NCI-H69 (cell line): ENCODE results near the gene TEX19.
"Not testable (repeated sequence)": the region's sequence is repeated elsewhere in the genome, so short reads cannot be mapped to it uniquely, and the experiment has no call there.

Experiments used
- DNase-seq: peaks from one replicate; lab custom pipeline; 2025; lab: John Stamatoyannopoulos, UW

Gene TEX19

DNA sequence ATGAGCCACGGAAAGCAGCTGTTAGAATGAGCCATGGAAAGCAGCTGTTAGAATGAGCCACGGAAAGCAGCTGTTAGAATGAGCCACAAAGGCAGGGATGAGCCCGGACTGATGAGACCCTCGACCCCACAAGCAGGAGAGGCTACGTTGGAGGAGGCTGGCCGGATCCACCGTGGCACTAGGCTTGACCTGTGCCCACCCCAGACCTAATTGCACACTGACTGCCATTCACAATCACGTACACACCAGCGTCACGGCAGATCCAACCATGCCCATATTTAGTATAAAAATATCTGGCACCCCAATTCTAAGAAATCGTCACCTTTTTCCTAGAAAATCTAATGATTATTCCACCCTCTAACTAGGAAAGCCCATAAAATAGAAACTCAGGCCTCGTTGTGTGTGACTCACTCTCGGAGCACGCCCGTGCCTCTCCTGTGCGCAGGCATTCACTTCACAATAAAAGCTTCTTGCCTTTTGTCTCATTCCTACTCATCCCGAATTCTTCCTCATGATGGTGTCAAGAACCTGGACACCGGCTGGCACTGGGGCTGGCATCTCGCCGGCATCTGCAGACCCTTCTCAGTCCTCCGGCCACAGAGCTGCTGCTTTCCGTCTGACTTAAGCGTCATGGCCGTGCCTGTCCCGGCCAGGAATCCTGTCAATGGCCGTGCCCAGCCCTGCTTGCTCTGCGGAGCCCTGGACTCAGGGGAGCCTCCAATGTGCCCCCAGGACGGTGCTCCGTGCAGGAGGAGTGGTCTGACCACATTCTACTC lies 20.0 kb upstream of the TEX19 start:
- peak; percentile 60 for DNase-seq

DNA sequence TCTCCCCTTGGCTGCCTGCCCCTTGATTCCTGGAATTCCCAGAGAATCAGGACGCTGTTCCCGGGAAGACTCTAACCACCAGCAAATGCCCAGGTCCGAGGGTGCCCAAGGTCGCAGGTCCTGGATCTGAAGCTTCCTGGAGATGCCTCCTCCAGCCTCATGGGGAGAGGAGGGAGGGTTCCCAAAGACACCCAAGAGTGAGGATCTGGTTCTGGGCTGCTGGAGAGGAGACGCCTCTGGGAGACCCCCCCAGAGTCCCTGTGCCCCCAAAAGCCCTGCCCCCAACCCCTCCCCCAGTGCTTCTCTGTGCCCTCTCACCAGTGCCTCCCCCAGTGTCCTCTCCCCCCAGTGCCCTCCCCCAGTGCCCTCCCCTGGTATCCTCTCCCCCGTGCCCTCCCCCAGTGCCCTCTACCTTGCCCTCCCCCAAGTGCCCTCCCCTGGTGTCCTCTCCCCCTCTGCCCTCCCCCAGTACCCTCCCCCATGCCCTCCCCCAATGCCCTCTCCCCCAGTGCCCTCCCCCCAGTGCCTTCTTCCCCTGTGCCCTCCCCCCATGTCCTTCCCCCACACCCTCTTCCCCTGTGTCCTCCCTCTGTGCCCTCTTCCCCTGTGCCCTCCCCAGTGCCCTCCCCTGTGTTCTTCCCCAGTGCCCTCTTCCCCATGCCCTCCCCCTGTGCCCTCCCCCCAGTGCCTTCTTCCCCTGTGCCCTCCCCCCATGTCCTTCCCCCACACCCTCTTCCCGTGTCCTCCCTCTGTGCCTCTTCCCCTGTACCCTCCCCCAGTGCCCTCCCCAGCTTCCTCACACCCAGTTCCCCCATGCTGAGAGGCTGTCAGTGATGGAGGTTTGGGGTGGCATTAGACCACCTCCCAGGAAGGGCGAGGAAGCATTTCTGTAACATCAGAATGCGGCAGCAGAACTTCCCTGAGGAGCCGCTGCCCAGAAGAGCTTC lies 19.1 kb upstream of the TEX19 start:
- DNase-seq, result no peak

DNA sequence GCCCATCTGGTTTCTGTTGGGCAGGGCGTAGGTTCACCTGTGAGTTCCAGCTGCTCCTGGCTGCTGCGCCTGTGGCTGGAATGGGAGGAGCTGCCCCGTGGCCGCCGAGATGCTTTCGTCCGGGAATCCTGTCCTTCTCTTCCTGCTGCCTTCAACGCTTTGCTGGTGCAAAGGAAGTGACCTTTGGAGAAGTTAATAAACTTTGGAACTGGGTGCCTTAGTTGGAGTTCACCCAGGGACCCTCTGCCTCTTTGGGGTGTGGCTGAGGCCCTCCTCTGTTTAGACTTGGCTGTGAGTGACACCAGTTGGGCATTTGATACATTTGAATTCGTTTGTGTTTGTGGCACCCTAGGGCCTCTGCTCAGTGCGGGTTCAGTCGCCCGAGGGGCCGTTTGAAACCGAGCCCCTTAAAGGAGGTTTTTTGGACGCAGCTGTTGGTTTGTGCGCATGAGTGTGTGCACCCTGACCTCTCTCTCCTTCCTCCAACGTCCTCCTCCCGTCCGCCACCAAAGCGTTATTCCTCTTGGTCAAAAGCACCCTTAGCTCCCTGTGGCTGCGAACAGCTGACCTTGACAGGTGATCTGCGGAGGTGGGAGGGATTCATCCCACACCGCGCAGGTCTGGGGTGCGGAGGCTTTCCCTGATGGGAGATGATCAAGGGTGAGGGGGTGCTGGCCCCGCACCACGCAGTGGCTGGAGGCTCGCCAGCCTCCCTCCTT lies 16.5 kb upstream of the TEX19 start:
- DNase-seq, result no peak

DNA sequence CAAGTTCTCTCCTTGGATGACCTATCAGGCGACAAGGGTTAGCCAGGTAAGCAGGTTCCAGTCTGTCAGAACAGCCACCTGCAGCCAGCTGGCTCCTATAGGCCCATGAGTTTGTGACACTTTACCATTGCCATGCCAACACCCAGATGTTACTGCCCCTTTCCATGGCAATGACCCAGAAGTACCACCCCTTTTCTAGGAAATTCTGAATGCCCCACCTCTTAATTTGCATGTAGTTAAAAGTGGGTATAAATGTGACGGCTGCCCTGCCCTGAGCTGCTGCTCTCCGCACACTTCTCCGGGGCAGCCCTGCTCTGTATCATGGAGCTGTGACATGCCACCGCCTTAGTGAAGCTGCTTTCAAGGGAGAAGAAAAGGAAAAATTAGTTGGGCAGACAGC lies 15.5 kb upstream of the TEX19 start:
- DNase-seq, result no peak

DNA sequence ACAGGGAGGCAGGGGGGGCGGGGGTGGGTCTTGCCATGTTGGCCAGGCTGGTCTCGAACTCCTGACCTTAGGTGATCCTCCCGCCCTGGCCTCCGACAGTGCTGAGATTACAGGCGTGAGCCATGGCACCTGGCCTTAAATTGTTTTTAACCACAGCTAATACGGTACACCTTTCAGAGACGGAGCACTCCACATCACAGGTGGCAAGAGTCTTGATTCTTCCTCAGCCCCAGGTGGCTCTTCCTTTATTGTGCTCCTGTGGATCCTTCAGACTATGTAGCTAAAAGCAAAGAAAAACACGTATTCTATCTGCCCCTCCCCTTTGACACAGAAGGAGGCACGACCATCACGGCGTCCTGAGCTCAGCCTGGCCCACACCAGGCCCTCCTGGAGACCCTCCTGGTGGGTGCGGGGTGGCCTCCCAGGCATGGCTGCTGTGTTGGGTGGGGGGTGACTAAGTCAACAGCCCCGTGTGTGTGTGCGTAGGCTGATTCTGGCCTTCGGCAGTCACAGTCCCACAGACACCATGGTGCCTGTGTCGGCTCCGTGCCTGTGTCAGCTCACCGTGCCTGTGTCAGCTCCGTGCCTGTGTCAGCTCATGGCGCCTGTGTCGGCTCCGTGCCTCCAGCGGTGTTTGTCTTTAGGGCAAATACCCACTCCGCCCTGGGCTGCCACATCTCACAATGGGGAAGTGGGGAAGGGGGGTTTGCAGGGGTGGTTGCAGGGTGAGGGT lies 14.7 kb upstream of the TEX19 start:
- no peak for DNase-seq

DNA sequence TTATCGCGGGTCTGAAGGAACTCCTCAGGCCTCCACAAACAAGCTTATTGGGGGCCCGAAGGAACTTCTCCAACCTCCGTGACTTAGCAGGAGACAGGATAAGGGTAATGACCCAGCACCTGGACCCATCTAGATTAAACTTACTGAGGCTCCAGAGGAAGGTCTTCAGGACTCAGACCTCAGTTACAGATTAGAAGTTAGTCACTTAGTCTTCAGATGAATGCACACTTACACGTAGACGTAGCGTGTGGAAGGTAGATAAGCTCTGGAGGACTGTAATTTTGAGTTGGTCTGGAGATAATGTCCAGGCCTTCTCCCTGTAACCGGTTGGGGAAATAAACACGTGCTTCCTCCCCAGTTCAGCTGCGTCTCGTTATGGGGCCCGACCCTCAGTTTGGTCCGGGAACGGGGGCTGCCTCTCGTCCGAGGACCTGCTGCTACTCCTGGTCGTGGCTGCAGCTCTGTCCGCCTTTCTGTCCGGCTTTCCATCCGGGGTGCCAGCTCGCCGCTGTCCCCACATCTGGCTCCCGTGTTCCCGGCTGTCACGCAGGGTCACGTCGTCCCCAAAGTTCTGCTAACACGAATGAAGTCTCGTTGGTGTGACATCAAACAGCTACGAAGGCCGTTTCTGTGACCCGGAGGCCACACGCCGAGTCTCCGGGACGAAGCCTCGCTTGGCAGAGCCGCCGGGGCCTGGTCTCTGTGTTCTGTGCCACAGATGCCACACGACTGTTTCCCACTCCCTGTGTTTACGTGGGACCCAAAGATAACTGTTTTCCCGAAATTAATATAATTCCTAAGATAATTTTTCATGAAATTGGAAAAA lies 13.7 kb upstream of the TEX19 start:
- no peak for DNase-seq

DNA sequence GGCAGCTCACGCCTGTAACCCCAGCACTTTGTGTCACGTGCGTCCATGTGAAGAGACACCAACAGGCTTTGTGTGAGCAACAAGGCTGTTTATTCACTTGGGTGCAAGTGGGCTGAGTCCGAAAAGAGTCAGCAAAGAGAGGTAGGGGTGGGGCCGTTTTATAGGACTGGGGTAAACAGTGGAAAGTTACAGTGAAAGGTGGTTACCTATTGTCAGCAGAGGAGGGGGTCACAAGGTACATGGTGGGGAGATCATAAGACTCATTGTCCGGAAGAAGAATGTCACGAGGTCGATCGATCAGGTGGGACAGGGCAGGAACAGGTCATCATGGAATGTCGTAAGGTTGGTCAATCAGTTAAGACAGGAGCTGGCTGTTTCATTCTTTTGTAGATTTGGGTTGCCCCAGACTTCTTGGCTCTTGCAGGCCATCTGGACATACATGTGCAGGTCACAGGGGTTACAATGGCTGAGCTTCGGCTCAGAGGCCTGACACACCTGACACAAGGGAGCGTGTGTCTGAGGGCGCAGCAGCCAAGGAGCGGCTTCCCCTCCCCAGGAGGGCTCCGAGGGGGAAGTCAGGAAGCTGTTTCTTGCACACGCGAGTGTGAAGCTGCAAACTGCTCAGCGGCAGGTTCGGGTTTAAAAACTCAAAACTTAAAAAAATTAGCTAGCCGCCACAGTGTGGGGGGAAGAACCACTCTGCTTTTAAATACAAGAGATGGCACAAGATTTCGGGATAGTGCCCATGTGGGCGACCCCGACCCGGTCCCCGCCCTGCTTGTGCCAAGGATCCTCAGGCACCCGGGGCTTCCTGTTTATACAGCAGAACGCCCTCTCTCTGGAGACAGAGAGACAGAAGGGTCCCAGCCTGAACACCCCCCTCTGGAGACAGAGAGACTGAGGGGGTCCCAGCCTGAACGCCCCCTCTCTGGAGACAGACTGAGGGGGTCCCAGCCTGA lies 12.4 kb upstream of the TEX19 start:
- DNase-seq, result no peak

DNA sequence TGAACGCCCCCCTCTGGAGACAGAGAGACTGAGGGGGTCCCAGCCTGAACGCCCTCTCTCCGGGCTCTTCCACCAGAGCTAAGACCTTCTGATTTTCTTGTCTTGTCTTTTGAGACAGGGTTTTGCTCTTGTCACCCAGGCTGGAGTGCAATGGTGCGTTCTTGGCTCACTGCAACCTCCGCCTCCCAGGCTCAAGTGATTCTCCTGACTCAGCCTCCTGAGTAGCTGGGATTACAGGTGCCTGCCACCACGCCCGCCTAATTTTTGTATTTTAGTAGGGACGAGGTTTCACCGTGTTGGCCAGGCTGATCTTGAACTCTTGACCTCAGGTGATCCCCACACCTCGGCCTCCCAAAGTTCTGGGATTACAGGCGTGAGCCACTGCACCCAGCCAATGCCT lies 11.1 kb upstream of the TEX19 start:
- DNase-seq, result not testable (repeated sequence)

DNA sequence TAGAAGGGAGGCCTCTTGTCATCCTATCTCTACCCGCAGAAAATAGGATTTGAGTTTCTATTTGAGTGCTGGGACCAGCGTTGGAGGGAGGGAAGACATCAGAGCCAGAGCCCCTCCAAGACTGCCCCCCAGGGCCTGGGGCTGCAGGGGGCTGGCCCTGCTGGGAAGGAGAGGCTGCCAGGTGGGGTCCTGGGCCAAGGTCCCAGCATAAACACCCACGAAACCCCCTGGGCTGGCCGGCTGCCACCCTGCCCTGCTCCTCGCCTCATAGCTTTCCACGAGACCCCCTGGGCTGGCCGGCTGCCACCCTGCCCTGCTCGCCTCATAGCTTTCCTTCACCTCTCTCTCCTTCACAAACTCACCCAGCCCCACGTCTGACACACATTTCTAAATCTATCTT lies 10.6 kb upstream of the TEX19 start:
- DNase-seq, result no peak

DNA sequence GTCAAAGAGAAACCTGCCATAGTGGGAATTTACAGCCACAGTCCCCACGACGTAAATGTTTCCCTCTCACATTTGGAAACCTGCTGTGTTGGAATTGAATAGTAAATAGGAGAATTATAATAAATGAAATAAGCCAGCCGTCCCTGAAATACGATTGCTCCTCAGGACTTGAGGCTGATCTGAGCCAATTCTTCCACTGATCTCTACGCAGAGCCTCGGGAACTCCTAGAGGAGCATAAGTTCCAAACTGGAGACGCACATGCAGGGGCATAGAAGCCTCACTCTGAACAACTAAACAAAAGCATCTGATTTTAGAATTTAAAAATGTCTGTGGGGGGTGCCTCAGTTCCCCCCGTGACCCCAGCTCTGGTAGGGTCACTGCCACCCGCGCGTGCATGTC lies 10.2 kb upstream of the TEX19 start:
- DNase-seq, result no peak

DNA sequence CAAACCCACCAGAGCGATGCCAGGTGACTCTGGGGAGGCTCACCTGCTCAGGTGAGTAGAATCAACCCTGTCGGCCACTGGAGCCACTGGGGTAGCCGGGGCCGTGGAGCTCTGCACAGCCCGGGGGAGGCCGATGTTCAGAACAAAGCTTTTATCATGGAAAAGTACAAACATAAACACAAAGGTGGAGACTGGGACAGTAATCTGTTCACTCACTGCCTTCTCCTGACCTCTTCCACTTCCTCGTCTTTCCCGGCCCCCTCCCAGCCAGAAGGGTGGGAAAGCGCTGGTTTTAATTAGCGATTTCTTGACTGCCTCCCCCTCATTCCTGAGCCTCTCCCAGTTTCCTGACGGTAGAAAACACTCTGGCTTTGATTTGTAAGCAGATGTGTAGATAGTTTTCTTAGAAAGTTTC lies 9.8 kb upstream of the TEX19 start:
- no peak for DNase-seq

DNA sequence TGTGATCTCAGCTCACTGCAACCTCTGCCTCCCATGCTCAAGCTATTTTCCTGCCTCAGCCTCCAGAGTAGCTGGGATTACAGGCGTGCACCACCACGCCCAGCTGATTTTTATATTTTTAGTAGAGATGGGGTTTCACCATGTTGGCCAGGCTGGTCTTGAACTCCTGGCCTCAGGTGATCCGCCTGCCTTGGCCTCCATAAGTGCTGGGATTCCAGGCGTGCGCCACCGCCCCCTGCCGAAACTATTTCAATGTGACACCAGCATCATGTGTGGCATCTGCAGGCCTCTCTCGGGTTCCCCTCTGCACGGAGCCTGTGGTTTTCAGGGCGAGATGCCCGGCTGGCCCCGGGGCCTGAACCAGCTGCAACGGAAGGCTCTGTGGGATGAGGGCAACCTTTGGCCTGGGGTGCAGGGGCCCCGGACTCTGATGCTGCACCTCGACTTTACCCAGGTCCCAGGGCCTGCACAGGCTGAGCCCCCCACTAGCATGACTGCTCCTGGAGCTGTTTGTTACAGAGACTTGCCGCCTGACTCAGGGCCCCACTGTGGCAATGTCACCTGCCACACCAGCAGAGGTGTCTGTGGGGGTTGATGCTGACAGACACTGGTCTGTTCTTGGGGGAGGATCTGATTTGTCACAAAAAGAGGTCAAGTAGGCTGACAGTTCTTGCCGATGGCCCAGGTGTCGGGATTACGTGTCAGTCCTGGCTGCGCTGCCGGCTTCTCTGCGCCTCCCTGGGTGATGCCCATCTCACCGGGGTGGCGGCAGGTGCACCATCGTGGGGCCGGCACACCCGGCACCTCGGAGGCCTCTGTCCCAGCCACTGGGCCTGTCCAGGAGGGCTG lies 8.6 kb upstream of the TEX19 start:
- DNase-seq, result no peak

DNA sequence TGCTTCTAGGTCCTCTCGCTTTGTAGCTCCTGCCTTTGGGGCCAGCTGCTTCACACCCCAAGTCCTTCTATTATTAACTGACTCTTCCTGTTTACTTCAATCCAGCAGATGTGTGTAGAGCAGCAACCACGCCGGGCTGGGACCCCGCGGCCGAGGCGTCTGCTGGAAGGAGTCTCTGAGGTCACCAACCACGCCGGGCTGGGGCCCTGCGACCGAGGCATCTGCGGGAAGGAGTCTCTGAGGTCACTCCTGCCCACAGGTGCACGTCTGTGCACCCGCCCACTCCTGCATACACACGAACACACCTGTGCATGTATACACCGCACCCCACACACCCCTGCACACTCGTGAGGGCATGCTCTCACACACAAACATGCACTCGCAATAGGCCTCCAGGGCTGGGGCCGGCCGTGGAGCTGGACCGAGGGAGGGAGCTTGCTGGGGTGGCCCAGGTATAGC lies 7.8 kb upstream of the TEX19 start:
- DNase-seq, result no peak

DNA sequence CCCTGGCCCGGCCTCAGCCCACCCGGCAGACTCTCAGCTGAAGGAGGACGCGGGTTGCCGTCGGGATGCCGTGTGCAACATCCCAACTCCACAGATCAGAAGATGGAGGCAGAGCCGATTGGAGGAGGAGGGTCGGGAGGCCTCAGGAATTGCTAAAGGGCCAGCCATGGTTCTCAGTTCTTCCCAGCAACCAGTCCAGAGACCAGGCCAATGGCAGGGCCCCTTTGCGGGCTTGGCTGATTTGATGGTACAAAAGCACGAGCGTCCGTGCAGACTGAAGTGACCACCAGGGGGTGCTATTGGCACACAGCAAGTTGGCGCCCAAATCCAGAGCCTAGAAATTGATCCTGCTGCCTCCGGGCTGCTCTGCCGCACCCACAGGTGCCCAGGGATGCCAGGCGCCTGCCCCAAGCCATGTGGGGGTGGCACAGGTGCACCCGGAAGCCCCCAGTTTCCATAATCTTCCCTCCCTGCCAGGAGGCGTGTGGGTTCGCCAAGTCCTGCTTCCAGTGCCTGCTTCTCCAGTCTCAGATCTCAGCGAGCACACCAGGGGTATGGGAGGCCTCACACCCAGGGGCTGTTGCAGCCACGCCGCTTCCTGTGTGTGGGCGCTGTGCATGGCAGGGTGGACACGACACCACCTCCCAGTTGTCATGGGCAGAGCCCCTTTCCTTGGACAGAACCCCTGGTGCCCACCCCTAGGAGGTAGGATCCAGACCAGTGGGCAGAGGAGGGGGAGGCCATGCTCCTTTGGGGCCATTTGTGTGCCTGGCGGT lies 7.1 kb upstream of the TEX19 start:
- peak; percentile 88 for DNase-seq

DNA sequence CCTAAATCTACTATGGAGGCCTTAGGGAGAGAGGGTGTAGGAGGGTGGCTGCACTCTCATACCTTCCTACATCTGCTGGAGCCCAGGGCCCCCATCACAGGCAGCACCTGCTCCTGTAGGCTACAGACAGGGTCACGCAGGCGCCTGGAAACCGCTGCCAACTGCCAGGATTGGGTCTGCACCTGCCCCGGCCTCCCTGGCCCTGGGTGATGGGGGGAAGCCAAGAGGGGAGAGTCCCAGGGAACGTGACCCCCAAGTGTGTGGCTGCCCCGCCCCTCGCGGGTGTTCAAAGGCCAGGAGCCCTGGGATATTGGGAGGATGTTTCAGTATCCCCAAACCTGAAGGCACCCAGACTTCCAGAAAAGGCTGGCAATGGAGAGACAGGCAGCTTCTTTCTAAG lies 5.6 kb upstream of the TEX19 start:
- no peak for DNase-seq

DNA sequence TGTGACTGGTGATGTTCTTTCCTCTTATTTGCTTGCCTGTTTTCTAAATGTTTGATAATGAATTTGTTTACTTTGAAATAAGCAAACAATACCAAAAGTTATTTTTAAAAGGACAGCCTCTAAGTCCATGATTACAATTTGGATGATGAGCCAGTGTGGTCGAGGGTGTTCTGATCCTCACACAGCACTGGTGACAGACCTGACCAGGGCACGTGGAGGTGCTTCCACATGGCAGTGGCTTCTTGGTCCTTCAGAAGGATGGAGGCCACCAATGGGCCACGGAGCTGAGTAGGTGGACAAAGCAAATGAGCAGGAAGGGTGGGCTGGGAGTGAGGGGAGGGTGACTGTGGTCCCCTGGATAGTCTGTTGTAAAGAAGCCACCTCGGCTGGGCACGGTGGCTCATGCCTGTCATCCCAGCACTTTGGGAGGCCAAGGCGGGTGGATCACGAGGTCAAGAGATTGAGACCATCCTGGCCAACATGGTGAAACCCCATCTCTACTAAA lies 4.2 kb upstream of the TEX19 start:
- DNase-seq, result no peak

DNA sequence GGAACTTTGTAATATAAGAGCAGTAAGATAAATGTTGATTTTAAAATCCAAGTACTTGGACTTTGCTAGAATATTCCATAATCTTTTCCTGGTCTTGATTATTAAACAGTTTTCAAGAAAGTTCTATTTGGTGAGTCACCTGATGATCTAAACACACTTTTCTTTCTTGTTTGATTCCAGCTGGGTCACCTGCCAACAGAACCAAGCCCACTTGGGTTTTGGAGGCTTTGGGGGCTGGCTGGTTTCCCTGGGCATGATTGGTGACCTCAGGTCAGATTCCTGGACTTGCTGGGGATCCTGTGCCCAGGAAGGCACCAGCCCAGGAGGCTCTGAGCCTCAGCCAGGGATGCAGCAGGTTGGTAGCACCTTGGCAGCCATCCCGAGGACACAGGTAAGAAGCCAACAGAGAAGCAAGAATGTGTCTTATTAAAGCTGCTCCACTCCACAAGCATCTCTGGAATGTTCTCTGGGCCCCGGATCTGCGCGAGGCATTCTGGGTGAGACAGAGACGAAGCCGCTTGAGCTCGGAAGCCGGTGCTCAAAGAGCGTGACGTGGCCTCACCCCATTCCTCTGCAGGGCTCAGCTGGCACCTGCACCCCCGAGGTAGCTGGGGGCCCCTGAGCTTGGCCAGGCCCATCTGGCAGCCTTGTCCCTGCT lies 3.1 kb upstream of the TEX19 start:
- DNase-seq, result no peak
